AG09309 (cell line): Measurements from ENCODE around the gene LPCAT1.

Source experiments
- DNase-seq: peaks from one replicate; pipeline ENCODE4 v3.0.0-alpha.2; 2010; ENCODE audit warnings: low read depth
- H3K4me3 ChIP-seq: 2 replicates; pipeline ENCODE4 v1.5.1; 2011; ENCODE audit warnings: mild to moderate bottlenecking, low read depth, low read length, moderate library complexity; ENCODE audit not compliant: control insufficient read depth
- TF ChIP-seq, protein P1 (sequence below): IDR thresholded peaks from 2 replicates; pipeline ENCODE4 v1.5.1; 2011; ENCODE audit warnings: mild to moderate bottlenecking, low read depth, low read length, inconsistent platforms; ENCODE audit not compliant: insufficient read depth, control insufficient read depth; ENCODE audit errors: missing control alignments

Gene LPCAT1

DNA sequence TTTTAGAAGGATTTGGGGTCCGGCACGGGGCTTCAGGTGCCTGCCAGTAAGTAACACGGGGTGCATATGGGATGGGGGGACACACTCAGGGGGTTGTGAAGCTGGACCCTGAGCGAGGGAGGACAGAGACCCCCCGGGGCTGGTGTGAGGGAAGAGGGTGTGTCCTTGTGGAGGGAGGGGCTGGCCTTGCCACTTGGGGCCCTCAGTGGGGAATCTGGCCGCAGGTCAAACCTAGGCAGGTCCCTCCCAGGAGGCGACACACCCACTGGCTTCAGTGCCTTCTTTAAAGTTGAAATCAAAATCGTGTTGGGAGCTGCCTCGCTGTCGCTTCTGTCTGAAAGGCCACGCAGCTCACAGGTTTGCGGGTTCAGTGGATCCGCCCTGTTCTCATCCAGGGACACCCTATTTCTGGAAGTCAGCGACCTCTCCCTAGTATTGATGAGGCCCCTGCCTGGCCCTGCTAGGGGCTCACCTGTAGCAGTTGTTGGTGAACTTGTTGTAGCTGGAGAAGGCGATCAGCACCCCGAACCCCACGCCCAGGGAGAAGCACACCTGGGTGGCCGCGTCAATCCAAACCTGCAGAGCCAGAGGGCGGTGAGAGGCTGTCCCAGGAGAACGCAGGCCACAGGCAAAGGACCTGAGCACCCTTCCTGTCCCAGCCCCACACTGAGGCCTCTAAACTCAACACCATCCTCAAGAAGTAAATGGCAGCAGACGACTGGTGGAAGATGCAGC, 108.0 kb downstream of the LPCAT1 start:
- no peak for DNase-seq
- H3K4me3 ChIP-seq = no peak overlapping the region
- TF ChIP-seq, protein P1, sequence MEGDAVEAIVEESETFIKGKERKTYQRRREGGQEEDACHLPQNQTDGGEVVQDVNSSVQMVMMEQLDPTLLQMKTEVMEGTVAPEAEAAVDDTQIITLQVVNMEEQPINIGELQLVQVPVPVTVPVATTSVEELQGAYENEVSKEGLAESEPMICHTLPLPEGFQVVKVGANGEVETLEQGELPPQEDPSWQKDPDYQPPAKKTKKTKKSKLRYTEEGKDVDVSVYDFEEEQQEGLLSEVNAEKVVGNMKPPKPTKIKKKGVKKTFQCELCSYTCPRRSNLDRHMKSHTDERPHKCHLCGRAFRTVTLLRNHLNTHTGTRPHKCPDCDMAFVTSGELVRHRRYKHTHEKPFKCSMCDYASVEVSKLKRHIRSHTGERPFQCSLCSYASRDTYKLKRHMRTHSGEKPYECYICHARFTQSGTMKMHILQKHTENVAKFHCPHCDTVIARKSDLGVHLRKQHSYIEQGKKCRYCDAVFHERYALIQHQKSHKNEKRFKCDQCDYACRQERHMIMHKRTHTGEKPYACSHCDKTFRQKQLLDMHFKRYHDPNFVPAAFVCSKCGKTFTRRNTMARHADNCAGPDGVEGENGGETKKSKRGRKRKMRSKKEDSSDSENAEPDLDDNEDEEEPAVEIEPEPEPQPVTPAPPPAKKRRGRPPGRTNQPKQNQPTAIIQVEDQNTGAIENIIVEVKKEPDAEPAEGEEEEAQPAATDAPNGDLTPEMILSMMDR = no peak

DNA sequence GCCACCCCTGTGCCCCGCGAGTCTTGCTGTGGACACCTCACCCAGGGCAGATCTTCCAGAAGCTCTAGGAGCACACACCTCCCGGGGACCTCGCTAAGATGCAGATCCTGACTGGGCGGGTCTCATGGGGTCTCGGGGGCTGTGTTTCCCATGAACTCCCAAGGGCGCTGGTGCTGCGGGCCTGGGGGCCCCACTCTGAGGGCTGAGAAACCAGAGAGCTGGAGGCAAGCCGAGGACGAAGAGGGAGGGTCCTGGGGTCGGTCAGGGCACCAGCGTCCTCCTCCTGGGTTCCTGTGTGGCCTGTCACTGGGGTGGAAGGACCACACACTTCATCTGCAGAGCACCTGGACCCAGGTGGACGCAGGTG, 108.7 kb downstream of the LPCAT1 start:
- no peak for DNase-seq
- no peak overlapping the region for H3K4me3 ChIP-seq
- TF ChIP-seq, protein P1 = no peak

DNA sequence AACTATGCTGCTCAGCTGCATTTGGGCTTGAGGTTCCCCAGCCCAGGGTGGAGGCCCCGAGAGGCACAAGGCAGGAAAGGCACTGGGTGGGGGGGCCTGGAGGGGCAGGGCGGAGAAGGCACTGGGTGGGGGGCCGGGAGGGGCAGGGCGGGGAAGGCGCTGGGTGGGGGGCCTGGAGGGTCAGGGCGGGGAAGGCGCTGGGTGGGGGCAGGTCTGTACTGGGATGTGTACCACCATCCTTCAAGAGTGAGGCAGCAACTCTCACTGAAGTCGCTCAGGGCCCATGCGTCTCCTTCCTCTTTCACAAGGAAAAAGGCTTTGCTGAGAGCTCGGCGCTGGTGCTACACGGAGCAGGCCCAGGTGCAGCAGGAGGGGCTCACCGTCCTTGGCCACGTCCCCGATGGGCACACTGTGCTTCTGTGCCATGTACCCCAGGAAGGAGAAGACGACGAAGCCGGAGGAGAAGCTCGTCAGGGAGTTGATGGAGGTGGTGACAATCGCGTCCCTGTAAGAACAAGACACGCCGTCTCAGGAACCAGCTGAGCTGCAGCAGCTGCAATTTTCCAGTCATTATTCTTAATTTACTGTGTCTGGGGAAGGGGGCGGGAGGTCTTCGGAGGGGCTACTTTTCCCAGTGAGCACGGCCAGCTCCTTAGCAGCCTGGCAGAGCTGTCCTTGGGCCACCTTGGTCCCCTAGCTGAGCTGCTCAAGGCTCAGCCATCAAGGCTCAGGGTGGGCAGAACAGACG, 109.3 kb downstream of the LPCAT1 start:
- H3K4me3 ChIP-seq = no peak overlapping the region
- DNase-seq = no peak
- TF ChIP-seq, protein P1 = no peak

- DNase-seq = no peak
- TF ChIP-seq, protein P1 = no peak
- no peak overlapping the region for H3K4me3 ChIP-seq
Observed at GRCh38 chr5:1413611-1414241, 110.0 kb downstream of the LPCAT1 start.

DNA sequence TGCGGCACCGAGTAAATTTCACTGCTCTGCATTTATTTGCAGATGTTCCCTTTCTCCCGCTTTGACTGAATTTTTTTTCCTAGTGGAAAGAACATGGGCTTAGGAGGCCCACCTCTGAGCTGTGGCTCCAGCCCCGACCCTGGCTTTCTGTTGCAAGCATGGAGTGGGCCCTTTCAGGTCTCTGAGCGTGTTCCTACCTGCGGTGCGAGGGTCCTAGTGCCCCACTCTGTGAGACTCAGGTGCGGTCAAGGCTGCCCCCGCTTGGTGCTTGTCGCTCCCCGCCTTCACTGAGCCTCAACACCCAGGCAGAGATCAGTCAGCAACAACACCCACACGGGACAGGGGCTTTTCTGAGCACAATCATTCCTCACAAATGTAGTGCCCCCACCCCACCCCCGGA, 110.5 kb downstream of the LPCAT1 start:
- H3K4me3 ChIP-seq = no peak overlapping the region
- no peak for DNase-seq
- TF ChIP-seq, protein P1 = no peak

GRCh38 chr5:1412621-1413020, 111.1 kb downstream of the LPCAT1 start:
- H3K4me3 ChIP-seq = no peak overlapping the region
- TF ChIP-seq, protein P1 = no peak
- DNase-seq = no peak
